ENCODE data around the gene SH3YL1. TPM values are rescaled to one million over a fixed set of nuclear protein-coding genes. Genes with fewer than 3 reads are reported as not detected.

Gene SH3YL1
- total RNA-seq, 1 donor from 2014 or later: 47.9 TPM

DNA sequence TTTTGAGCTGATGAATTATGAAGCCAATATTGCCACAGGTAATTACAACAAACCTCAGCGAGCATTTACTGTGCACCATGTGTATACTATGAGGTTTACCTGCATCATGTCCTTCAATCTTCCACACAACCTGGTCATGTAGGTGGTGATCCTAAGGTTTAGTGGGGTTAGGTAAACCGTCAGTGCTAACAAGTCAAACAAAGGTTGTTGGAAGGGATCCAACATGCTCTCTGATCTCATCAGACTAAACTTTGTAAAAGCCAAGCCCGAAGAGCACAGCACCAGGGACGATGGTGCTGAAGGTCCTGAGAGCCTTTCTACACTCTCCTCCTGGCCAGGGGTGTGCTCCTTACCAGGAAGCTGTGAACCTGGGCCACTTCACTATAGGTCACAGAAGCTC lies 29.4 kb downstream of the SH3YL1 start:
- H3K27ac Mint-ChIP-seq: no peak overlapping the region
- DNase-seq (ENCODE audit: low spot score): no peak
- H3K9ac ChIP-seq: no peak overlapping the region
- H3K4me1 ChIP-seq: peaks cover 5% of the 10 kb centered on the region
- no peaks in the 10 kb centered on the region for H3K27me3 ChIP-seq
- H3K4me2 ChIP-seq: no peak overlapping the region
- no peak overlapping the region for H3K4me3 ChIP-seq
- H3K27me3 Mint-ChIP-seq (ENCODE audit: insufficient read depth, low read depth): no peaks in the 10 kb centered on the region
- H3K4me1 Mint-ChIP-seq: peaks cover 12% of the 10 kb centered on the region
- H4K20me1 ChIP-seq (ENCODE audit: low read depth): no peaks in the 10 kb centered on the region
- no peak overlapping the region for H3K27ac ChIP-seq
- H3K9me3 ChIP-seq (ENCODE audit: low read depth): no peaks in the 10 kb centered on the region
- no peaks in the 10 kb centered on the region for H3K36me3 ChIP-seq
- H3K9me3 Mint-ChIP-seq: no peaks in the 10 kb centered on the region
- H3K79me2 ChIP-seq (ENCODE audit: low read depth): no peaks in the 10 kb centered on the region
- no peak overlapping the region for H2AFZ ChIP-seq (replicated peaks)
- H3K36me3 Mint-ChIP-seq: peaks cover 11% of the 10 kb centered on the region
- TF ChIP-seq EZH2 (IDR thresholded peaks at IDR 0.05) (no peak), EZH2phosphoT487 (IDR thresholded peaks at IDR 0.05) (no peak)
- TF ChIP-seq, protein P1, sequence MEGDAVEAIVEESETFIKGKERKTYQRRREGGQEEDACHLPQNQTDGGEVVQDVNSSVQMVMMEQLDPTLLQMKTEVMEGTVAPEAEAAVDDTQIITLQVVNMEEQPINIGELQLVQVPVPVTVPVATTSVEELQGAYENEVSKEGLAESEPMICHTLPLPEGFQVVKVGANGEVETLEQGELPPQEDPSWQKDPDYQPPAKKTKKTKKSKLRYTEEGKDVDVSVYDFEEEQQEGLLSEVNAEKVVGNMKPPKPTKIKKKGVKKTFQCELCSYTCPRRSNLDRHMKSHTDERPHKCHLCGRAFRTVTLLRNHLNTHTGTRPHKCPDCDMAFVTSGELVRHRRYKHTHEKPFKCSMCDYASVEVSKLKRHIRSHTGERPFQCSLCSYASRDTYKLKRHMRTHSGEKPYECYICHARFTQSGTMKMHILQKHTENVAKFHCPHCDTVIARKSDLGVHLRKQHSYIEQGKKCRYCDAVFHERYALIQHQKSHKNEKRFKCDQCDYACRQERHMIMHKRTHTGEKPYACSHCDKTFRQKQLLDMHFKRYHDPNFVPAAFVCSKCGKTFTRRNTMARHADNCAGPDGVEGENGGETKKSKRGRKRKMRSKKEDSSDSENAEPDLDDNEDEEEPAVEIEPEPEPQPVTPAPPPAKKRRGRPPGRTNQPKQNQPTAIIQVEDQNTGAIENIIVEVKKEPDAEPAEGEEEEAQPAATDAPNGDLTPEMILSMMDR (IDR thresholded peaks at IDR 0.05): no peak
- H3K4me3 Mint-ChIP-seq: no peak overlapping the region
- no peaks in the 10 kb centered on the region for H3F3A ChIP-seq (ENCODE audit: low read depth)

DNA sequence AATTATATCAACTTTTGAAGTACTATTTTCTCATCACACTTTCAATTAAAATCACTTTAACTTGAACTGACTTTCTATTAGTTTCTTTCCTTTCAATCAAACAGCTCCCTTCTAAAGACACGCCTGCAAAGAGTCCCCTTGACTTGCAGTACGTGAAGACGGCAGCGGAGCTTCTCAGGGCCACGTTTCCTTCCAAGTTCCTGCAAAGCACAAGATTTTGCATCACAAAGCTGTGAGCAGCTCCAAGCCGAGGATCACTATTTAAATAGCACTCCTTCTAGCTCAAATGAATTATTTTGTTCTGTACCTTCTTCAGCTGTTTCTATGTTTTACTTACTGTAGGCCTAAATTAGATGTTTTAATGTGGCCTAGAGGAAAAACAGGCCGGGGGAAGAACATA lies 30.8 kb downstream of the SH3YL1 start:
- H4K20me1 ChIP-seq (ENCODE audit: low read depth): no peaks in the 10 kb centered on the region
- H3K4me2 ChIP-seq: no peak overlapping the region
- H2AFZ ChIP-seq (replicated peaks): no peak overlapping the region
- H3K9ac ChIP-seq: no peak overlapping the region
- Mint-ChIP-seq H3K27ac (no peak overlapping the region), H3K36me3 (peaks cover 11% of the 10 kb centered on the region), H3K9me3 (no peaks in the 10 kb centered on the region), H3K4me3 (no peak overlapping the region), H3K4me1 (peaks cover 4% of the 10 kb centered on the region), H3K27me3 (ENCODE audit: insufficient read depth, low read depth) (peaks cover under 1% of the 10 kb centered on the region)
- H3F3A ChIP-seq (ENCODE audit: low read depth): no peaks in the 10 kb centered on the region
- no peaks in the 10 kb centered on the region for H3K4me1 ChIP-seq
- no peaks in the 10 kb centered on the region for H3K79me2 ChIP-seq (ENCODE audit: low read depth)
- no peak overlapping the region for H3K27ac ChIP-seq
- TF ChIP-seq EZH2phosphoT487 (IDR thresholded peaks at IDR 0.05) (no peak), EZH2 (IDR thresholded peaks at IDR 0.05) (no peak)
- TF ChIP-seq, protein P1 (IDR thresholded peaks at IDR 0.05): no peak
- H3K36me3 ChIP-seq: no peaks in the 10 kb centered on the region
- no peak overlapping the region for H3K4me3 ChIP-seq
- H3K9me3 ChIP-seq (ENCODE audit: low read depth): no peaks in the 10 kb centered on the region
- no peaks in the 10 kb centered on the region for H3K27me3 ChIP-seq
- DNase-seq (ENCODE audit: low spot score): no peak

DNA sequence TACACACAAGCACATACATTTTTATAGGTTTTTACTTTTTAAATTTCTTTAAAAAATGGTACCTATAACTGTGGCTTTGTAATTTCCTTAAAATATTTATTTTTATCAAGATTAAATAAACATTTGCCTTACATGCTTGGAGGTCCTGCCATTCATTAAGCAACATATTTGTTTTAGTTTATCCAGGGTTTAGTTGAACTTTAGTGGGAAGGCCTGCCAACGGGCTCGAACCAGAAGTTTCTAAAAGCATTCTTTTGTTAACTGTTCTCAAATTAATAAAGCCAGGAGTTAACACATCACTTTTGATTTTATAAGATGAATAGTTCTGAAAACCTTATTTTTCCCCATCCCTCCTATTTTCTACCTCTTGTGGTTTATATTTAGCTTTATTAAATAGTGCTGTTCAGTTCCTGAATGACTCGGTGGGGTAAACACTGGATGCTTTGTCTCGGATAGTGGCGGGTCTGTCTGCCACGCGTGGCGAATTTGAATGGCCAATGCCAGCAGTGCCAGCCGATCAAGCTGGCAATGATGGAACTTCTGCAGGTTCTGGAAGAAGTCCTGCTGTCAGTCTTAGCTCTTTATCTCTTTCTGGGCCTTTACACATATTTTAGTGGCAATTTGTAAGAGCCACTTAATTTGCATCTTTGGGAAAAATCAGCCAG lies 32.2 kb downstream of the SH3YL1 start:
- Mint-ChIP-seq H3K9me3 (no peaks in the 10 kb centered on the region), H3K27me3 (ENCODE audit: insufficient read depth, low read depth) (peaks cover 2% of the 10 kb centered on the region), H3K36me3 (peaks cover 15% of the 10 kb centered on the region), H3K27ac (no peak overlapping the region), H3K4me1 (peaks cover 3% of the 10 kb centered on the region), H3K4me3 (no peak overlapping the region)
- no peak overlapping the region for H3K4me2 ChIP-seq
- no peaks in the 10 kb centered on the region for H3K9me3 ChIP-seq (ENCODE audit: low read depth)
- TF ChIP-seq EZH2phosphoT487 (IDR thresholded peaks at IDR 0.05) (no peak), EZH2 (IDR thresholded peaks at IDR 0.05) (no peak)
- TF ChIP-seq, protein P1 (IDR thresholded peaks at IDR 0.05): no peak
- H3K27ac ChIP-seq: no peak overlapping the region
- DNase-seq (ENCODE audit: low spot score): no peak
- no peaks in the 10 kb centered on the region for H3K79me2 ChIP-seq (ENCODE audit: low read depth)
- H3K27me3 ChIP-seq: no peaks in the 10 kb centered on the region
- H4K20me1 ChIP-seq (ENCODE audit: low read depth): no peaks in the 10 kb centered on the region
- H2AFZ ChIP-seq (replicated peaks): no peak overlapping the region
- H3F3A ChIP-seq (ENCODE audit: low read depth): no peaks in the 10 kb centered on the region
- no peaks in the 10 kb centered on the region for H3K4me1 ChIP-seq
- no peak overlapping the region for H3K4me3 ChIP-seq
- no peak overlapping the region for H3K9ac ChIP-seq
- no peaks in the 10 kb centered on the region for H3K36me3 ChIP-seq

Measured in neural progenitor cell (in vitro differentiated cells).